HCEC 1CT (cell line): ENCODE results near the gene EYA3.
"Not testable (repeated sequence)": the region's sequence is repeated elsewhere in the genome, so short reads cannot be mapped to it uniquely, and the experiment has no call there.

Source experiments
- DNase-seq: peaks from one replicate; pipeline ENCODE4 v3.0.0-alpha.2; 2017

EYA3 gene

DNA sequence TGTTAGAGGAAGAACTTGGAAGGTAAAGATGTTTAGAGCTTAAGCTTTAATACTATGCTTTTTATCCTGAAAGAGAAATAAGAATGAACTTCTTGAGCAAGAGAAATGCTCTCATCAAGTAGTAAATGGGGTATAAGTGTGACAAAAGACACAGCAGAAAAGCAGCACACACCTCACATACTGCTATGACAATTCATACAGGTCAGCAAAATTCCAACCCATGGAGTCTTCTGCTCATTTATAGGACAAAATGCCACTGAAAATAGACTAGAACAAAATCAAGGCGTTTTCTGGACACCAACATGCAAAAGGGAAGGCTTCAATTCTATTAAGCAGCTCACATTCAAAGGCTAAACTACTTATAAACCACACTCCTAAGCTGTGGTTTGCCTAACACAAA lies 61.2 kb downstream of the EYA3 start:
- no peak for DNase-seq

- no peak for DNase-seq
These were observed 62.1 kb downstream of the EYA3 start for GRCh38 chr1:28026329-28026728.

DNA sequence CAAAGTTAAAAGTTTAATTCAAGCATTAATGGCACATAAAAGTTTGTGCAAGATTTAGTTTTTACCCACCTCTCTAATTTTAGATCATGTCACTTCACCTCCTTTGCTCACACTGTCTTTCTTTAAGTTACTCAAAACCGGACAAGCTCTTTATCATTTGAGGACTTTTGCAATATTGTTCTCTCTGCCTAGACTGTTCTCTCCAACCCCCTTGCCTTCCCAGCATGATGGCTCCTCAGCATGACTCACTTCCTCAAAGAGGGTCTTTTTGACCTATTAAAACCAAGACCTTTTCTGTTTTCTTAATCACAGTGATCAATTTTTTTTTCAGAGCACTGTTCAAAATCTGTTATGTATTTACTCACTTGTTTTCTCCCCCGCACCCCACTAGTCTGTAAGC lies 67.3 kb downstream of the EYA3 start:
- no peak for DNase-seq

- peak; percentile 50 for DNase-seq
These were observed 77.4 kb downstream of the EYA3 start for GRCh38 chr1:28010969-28011368.

DNA sequence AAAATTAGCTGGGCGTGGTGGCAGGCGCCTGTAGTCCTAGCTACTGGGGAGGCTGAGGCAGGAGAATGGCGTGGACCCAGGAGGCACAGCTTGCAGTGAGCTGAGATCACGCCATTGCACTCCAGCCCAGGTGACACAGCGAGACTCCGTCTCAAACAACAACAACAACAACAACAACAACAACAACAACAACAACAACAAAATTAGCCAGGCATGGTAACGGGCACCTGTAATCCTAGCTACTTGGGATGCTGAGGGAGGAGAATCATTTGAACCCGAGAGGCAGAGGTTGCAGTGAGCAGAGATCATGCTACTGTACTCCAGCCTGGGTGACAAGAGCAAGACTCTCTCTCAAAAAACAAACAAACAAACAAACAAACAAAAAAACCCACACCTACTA lies 85.3 kb downstream of the EYA3 start:
- DNase-seq: not testable (repeated sequence)

- DNase-seq: no peak
These were observed 85.8 kb downstream of the EYA3 start for GRCh38 chr1:28002600-28002999.

GRCh38 chr1:27999055-27999454 lies 89.4 kb downstream of the EYA3 start:
- DNase-seq: no peak

- not testable (repeated sequence) for DNase-seq
These were observed 93.9 kb downstream of the EYA3 start for GRCh38 chr1:27994526-27994925.

DNA sequence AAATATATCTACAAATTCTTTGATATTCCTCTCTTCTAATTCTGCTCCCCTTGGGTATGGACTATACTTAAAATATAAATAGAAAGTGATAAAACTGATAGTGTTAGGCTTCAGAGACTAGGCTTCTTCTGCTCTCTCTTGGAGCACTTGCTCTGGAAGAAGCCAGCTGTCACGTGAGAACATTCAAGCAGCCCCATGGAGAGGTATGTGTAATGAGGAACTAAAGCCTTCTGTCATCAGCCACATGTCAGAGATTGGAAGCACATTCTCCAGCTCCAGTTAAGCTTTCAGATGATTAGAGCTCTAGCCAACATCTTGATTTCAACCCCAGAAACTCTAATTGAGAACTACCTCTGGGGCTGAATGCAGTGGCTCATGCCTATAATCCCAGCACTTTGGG lies 94.3 kb downstream of the EYA3 start:
- DNase-seq: no peak

GRCh38 chr1:27993241-27993640 lies 95.2 kb downstream of the EYA3 start:
- no peak for DNase-seq

GRCh38 chr1:27992276-27992675 lies 96.1 kb downstream of the EYA3 start:
- DNase-seq: no peak

DNA sequence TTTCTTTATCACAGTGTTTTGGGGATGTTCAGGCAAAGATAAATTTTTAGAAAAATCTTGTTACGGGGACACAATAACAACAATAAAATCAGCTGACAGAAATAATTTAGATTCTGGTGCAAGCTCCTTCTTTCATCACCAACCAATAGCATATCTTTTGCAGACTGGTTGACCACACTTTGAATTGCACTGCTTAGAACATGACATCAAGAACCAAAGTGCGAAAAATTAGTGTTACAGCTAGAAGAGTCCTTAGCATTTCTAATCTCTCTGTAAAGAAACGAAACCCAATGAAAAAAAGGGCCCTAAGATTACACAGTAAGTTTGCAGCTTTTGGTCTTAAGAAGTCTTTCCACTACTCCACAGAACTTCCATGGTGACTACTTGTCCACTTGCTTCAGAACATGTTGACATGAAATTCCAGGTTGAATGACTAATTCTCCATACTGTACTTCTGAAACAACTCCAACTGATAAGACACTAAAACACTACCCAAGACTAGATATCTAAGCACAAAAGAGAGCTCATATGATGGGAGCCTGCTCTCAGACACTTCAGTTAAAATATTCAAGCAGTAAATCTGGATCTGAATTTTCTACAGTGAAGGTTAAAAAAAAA lies 97.4 kb downstream of the EYA3 start:
- no peak for DNase-seq

GRCh38 chr1:27981145-27981544 lies 107.3 kb downstream of the EYA3 start:
- DNase-seq: no peak

- no peak for DNase-seq
These were observed 108.1 kb downstream of the EYA3 start for GRCh38 chr1:27980216-27980845.

DNA sequence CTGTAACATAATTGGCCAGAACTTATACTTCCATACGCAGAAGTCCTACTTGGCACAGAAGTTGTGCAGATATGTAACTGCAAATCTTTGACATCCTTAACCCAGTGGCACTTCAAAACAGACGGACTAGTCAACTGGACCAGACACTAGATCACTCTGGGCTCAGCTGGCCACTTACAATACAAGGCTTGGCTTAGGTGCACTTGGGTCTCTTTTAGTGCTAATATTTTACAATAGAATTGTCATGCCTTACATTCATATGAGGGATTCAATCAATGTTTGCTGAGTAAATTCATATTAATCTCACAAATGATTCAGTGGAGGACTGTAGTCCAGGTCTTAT lies 108.6 kb downstream of the EYA3 start:
- no peak for DNase-seq

DNA sequence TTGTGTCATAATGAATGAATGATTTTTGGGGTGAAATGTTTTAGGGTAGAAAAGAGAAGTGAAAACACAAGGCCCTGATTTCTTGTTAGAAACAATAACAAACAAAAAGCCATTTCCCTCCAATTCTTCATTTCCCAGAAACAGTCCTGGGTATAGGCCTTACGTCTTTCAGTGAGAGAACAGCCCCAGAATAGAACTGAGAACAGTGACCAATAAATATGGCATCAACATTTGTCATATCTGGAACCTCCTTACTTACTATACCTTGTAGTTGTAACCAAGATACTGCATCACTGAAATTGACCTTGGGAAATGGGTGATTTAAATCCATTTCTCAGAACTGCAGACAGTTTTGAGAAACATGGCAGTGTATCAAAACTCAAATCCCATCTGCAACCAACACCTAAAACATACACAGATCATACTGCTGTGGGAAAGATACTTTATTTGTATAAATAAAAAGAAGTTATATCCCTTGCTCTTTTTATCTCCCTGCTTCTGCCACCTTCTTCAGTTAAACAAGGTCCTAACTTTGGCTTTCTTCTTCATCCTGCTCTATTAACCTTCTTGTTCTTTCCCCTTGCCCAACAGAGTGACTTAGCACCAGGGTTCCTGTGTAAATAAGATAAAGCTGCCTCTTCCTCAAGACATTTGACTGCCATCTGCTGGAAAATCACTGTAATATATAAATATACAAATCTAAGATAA lies 109.1 kb downstream of the EYA3 start:
- DNase-seq: peak; percentile 77

DNA sequence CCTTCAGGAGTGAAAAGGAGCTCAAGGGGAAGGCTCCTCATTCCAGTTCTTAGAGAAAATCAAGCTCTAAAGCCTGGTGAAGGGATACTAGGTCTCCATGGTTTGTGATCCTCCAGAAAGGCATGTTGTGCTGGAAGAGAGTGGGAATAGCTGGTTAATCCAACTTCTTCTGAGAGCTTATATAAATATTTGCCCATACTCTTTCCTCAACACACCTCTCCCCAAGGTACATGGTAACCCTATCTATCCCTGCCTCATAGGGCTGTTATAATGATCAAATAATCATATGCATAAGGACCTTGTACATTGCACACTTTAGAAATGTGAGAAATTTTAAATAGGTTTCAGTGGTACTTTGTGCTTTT lies 114.0 kb downstream of the EYA3 start:
- no peak for DNase-seq

GRCh38 chr1:27973771-27974416 lies 114.5 kb downstream of the EYA3 start:
- DNase-seq: no peak

GRCh38 chr1:27972141-27972540 lies 116.3 kb downstream of the EYA3 start:
- DNase-seq: no peak

GRCh38 chr1:27971674-27972073 lies 116.7 kb downstream of the EYA3 start:
- no peak for DNase-seq

- DNase-seq: peak; percentile 82
These were observed 118.0 kb downstream of the EYA3 start for GRCh38 chr1:27970401-27970800.

- peak; percentile 93 for DNase-seq
These were observed 119.7 kb downstream of the EYA3 start for GRCh38 chr1:27968692-27969091.

- DNase-seq: no peak
These were observed 120.4 kb downstream of the EYA3 start for GRCh38 chr1:27967884-27968466.
